ENCODE data around the gene WNT9A.

Gene WNT9A

GRCh38 chr1:227898502-227899140 lies 49.1 kb downstream of the WNT9A start:
- H3K27ac Mint-ChIP-seq = no peak overlapping the region
- ATAC-seq (ENCODE audit: low read depth) (peak; percentile 22), DNase-seq (ENCODE audit: low spot score in 2 of 2) (no peak)
- no peaks in the 10 kb centered on the region for H3K36me3 Mint-ChIP-seq
- peaks cover 6% of the 10 kb centered on the region for H3K27me3 Mint-ChIP-seq
- H3K4me3 Mint-ChIP-seq = no peak overlapping the region
- H3K4me1 Mint-ChIP-seq = peaks cover 4% of the 10 kb centered on the region
- H3K9me3 Mint-ChIP-seq = no peaks in the 10 kb centered on the region

GRCh38 chr1:227897704-227898438 lies 49.9 kb downstream of the WNT9A start:
- Mint-ChIP-seq H3K27me3 (peaks cover 6% of the 10 kb centered on the region), H3K4me3 (no peak overlapping the region), H3K4me1 (peaks cover 4% of the 10 kb centered on the region), H3K9me3 (no peaks in the 10 kb centered on the region), H3K27ac (no peak overlapping the region), H3K36me3 (no peaks in the 10 kb centered on the region)
- ATAC-seq (ENCODE audit: low read depth) = no peak
- DNase-seq (ENCODE audit: low spot score in 2 of 2) = no peak

DNA sequence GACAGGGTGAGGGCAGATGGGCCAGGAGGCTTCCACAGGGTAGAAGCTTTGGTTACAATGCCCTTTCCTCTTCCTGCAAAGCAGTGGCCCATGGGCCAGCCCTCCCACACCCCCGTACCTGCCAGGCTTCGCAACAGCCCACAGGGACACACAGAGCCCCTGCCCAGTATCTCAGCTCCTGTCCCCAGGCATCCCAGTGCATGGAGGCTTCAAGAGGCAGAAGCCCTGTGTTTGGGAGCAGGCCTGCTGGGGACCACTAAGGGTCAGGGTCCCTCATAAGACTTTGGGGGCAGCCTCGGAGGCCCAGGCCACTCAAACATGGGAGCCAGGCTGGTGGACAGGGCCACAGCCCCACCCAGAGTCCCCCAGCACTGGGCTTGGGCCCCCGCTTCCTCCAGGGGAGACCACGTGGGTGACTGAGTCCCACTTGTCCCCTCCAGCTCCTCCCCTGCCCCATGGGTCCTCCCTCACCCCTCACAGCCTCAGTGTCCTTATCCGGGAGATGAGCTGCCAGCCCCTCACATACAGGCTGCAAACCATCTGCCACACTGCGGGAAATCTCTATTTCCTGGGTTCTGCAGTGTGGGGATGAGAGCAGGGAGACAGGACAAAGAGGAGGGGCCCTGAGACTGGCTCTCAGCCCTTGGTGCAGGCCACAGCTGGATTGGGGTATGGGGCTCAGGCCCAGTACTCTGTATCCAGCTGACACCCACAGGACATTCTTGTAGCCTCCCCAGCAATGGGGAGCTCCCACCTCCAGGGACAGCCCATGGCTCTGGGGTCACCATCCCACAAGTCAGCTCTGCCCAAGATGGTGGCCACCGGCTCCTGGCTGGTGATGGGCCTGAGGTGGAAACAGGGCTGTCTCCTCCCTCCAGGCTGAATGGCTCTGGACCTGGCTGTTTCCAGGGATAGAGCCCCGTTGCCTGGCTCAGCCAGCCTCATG lies 50.7 kb downstream of the WNT9A start:
- H3K27ac Mint-ChIP-seq = no peak overlapping the region
- H3K36me3 Mint-ChIP-seq = no peaks in the 10 kb centered on the region
- H3K27me3 Mint-ChIP-seq = peaks cover 4% of the 10 kb centered on the region
- ATAC-seq (ENCODE audit: low read depth) (no peak), DNase-seq (ENCODE audit: low spot score in 2 of 2) (peak in 1 of 2 donors; percentile 8)
- no peak overlapping the region for H3K4me3 Mint-ChIP-seq
- H3K9me3 Mint-ChIP-seq = no peaks in the 10 kb centered on the region
- peaks cover 4% of the 10 kb centered on the region for H3K4me1 Mint-ChIP-seq

- peaks cover 2% of the 10 kb centered on the region for H3K27me3 Mint-ChIP-seq
- no peak overlapping the region for H3K4me3 Mint-ChIP-seq
- ATAC-seq (ENCODE audit: low read depth) = no peak
- no peaks in the 10 kb centered on the region for H3K9me3 Mint-ChIP-seq
- peaks cover 4% of the 10 kb centered on the region for H3K4me1 Mint-ChIP-seq
- peak in 1 of 2 donors; percentile 9 for DNase-seq (ENCODE audit: low spot score in 2 of 2)
- no peak overlapping the region for H3K27ac Mint-ChIP-seq
- H3K36me3 Mint-ChIP-seq = no peaks in the 10 kb centered on the region
These were observed 51.7 kb downstream of the WNT9A start for GRCh38 chr1:227895828-227896685.

DNA sequence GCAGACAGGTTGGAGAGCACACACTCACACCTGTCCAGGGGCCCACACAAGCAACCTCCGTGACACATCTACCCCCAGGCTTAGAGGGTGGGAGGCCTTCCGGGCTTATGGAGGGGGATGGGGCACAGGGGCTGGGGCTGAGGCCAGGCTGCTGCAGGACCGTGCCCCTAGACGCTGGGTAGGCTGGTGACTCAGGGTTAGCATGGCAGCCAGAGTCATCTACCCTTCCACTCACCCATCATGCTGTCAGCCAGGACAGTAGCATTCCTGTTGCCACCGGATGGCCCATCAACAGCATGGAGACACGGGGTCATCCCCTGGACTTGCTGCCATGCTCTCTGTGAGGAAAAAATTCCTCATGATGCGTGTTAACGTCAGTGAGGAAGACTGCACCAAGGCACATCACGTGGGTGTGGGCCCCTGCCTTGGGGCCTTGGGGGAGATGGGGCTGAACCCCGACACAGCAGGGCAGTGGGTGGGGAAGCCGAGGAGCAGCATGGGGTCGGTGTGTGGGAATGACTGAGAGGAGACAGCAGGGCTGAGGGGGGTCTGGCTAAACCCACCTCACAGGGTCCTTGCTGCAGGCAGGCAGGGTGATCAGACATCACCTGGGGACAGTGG lies 52.8 kb downstream of the WNT9A start:
- no peak for ATAC-seq (ENCODE audit: low read depth)
- Mint-ChIP-seq H3K36me3 (no peaks in the 10 kb centered on the region), H3K9me3 (no peaks in the 10 kb centered on the region), H3K4me3 (no peak overlapping the region), H3K27me3 (peaks cover under 1% of the 10 kb centered on the region), H3K4me1 (peaks cover 4% of the 10 kb centered on the region), H3K27ac (no peak overlapping the region)
- DNase-seq (ENCODE audit: low spot score in 2 of 2) = peak in 1 of 2 donors; percentile 5

DNA sequence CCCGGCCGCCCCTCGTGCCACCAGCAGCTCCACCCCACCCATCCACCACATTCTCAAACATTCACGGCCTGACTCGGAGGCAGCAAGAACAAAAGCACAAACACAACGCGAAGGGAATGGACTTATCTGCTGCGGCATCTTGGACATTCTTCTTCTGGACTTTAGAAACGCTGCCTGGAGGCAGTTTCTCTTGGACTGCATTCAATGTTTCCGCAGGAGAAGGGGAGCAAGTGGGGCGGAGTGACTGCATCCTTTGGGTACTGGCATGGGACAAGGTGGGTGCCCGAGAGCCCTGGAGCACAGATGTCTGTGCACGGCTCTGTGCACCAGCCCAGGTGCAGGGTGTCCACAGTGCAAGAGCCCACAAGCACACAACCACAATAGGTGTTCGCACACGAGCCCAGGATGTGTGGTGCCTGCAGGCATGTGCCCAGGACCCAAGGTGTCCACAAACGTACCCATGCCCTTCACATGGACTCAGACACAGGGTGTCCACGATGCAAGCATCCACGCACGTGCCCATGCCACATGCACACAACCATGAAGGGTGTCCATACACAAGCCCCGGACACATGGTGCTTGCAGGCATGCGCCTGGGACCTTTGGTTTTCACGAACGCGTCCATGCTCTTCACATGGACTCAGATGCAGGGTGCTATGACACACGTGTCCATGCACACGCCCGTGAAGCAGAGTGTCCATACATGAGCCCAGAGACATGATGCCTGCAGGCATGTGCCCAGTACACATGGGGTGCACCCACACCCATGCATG lies 53.6 kb downstream of the WNT9A start:
- ATAC-seq (ENCODE audit: low read depth) (no peak), DNase-seq (ENCODE audit: low spot score in 2 of 2) (peak in 1 of 2 donors; percentile 8)
- Mint-ChIP-seq H3K27me3 (peaks cover 4% of the 10 kb centered on the region), H3K4me3 (no peak overlapping the region), H3K4me1 (no peaks in the 10 kb centered on the region), H3K36me3 (no peaks in the 10 kb centered on the region), H3K9me3 (no peaks in the 10 kb centered on the region), H3K27ac (no peak overlapping the region)

DNA sequence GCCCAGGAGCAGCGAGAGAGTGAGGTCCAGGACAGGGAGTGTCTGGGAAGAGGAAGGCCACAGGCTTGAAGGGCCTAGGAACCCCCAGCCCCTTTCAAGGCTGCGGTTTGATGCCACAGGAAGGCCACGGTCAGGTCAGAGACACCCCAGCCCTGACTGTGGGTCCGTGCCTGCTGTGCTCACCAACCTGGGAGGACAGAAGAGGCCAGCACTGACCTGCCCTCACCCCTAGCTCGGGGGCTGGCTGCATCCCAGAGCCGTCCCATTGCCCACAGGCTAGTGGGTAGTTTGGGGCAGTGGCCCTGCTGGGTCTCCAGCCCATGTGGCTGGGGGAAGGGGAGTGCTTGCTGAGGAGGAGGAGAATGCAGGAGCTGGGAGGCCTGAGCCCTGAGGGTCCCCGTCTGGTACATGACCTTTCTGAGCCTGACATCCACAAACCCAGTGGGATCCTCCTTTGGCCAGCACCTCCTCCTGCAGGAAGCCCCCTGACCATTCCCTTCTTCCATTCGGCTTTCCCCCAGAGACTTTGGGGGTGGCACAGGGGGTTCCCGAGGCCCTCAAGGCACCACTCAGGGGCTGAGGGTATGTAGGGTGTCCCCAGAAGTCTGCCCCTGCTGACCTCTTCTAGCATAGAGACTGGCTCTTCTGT lies 54.3 kb downstream of the WNT9A start:
- no peaks in the 10 kb centered on the region for H3K4me1 Mint-ChIP-seq
- H3K27ac Mint-ChIP-seq = no peak overlapping the region
- DNase-seq (ENCODE audit: low spot score in 2 of 2) = peak in 1 of 2 donors; percentile 6
- no peak overlapping the region for H3K4me3 Mint-ChIP-seq
- no peaks in the 10 kb centered on the region for H3K9me3 Mint-ChIP-seq
- H3K36me3 Mint-ChIP-seq = no peaks in the 10 kb centered on the region
- peaks cover 4% of the 10 kb centered on the region for H3K27me3 Mint-ChIP-seq
- ATAC-seq (ENCODE audit: low read depth) = no peak

DNA sequence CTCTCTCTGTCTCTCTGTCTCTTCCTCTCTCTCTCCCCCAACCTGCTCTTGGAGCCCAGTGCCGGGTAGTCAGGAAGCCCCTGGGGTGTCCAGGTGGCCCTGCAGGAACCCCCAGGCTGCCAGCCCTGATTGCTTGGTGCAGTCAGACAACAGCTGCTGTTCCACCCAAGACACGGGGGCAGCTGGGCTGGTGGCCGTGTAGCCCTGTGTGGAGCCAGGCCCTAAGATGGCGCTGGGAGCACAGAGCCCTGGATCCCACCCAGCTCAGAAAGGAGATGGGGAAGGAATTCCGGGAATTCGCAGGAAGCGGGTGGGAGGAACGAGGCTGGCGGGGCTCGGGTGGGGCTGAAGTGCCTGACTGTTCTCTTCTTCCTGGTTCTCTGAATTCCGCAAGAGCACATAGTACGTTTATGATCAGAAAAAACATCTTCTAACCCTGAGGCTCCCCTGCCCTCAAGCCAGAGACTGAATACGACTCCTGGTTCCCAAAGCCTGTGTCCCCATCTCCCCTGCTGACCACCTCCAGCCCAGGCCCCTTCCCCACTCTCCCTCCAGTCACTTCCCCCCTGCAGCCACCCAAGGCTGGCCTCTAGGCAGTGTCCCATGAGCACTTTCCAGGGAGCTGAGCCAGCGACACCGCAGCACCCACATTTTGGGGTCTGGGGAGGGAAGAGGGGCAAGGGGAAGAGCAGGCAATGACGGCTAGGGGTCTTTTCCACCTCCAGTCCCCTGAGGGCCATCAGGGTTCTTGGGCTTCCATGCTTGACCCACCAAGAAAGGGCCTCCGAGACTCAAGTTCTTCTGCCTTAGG lies 55.0 kb downstream of the WNT9A start:
- no peak overlapping the region for H3K27ac Mint-ChIP-seq
- peak in 1 of 2 donors; percentile 8 for DNase-seq (ENCODE audit: low spot score in 2 of 2)
- no peak overlapping the region for H3K4me3 Mint-ChIP-seq
- H3K9me3 Mint-ChIP-seq = no peaks in the 10 kb centered on the region
- ATAC-seq (ENCODE audit: low read depth) = no peak
- H3K4me1 Mint-ChIP-seq = no peaks in the 10 kb centered on the region
- peaks cover 4% of the 10 kb centered on the region for H3K27me3 Mint-ChIP-seq
- H3K36me3 Mint-ChIP-seq = no peaks in the 10 kb centered on the region

DNA sequence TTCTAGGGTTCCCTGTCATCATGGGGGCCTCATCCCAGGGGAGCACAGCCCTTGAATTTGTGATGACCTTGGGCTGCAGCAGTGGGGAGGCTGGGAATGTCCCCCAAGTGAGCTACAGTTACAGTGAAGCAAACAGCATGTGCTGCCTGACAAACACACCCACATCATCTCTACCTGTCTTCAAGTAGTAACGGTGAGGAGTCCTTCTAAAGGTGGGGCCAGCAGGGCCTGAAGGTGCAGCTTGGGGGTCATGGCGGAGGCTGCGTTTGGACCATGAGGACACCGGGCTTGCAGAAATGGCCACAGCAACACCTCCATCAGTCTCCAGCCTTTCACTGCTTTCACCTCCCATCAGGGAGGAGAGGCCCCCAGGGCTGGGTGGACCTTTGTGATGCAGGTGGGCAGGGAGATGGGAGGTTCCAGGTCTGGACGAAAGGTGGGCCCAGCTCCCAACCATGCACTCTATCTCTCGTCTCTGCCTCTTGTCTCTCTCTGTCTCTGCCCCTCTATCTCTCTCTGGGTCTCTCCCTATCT lies 55.7 kb downstream of the WNT9A start:
- Mint-ChIP-seq H3K36me3 (no peaks in the 10 kb centered on the region), H3K4me1 (no peaks in the 10 kb centered on the region), H3K27me3 (peaks cover 4% of the 10 kb centered on the region), H3K9me3 (no peaks in the 10 kb centered on the region), H3K27ac (no peak overlapping the region), H3K4me3 (no peak overlapping the region)
- DNase-seq (ENCODE audit: low spot score in 2 of 2) (no peak), ATAC-seq (ENCODE audit: low read depth) (no peak)

DNA sequence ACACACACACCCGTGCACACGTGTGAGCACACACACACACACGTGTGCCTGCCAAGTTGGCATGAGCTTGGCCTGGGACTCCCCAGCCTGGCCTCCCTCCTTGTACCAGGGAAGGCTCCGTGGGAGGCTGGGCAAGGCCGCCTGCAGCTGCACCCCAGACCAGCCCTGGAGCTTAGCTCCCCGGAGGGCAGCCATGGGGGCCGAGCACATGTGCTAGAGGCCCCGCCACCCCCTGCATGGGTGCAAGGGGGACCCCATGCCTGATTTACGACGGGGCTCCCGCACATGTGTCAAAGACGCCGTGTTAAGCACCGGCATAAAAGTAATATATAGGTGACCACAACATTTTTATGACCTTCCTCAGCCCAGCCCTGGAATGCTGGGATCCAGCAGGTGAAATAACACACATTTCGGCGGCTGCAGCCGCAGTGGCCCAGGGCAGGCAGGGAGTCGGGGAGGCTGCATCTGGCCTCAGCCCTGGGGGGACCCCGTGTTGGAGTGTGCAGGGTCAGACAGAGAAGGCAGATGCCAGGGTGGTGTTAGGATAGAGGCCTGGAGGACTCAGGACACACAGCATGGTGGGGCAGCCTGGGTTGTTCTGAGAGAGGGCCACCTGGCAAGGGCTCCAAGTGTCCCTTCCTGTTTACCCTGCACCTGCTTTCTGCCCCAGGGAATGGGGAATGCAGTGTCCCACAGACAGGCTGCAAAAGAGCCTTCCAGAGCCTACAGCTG lies 56.3 kb downstream of the WNT9A start:
- no peaks in the 10 kb centered on the region for H3K4me1 Mint-ChIP-seq
- no peaks in the 10 kb centered on the region for H3K36me3 Mint-ChIP-seq
- ATAC-seq (ENCODE audit: low read depth) (no peak), DNase-seq (ENCODE audit: low spot score in 2 of 2) (no peak)
- no peak overlapping the region for H3K27ac Mint-ChIP-seq
- H3K9me3 Mint-ChIP-seq = no peaks in the 10 kb centered on the region
- peaks cover 4% of the 10 kb centered on the region for H3K27me3 Mint-ChIP-seq
- no peak overlapping the region for H3K4me3 Mint-ChIP-seq
